Measurements from ENCODE around the gene GPA33. TPM values are rescaled to one million over a fixed set of nuclear protein-coding genes. Genes with fewer than 3 reads are reported as not detected.
"Not testable (repeated sequence)": the region's sequence is repeated elsewhere in the genome, so short reads cannot be mapped to it uniquely, and the experiment has no call there.

GPA33 gene
- polyA plus RNA-seq, 1 of the 3 experiments (the other 2 are of a cell fraction) = not detected

- TF ChIP-seq YY1 (IDR thresholded peaks at IDR 0.05; ENCODE audit: low read depth) = no peak
- TF ChIP-seq TEAD4 (IDR thresholded peaks at IDR 0.05; ENCODE audit: borderline replicate concordance, insufficient read depth) = no peak
Measured at GRCh38 chr1:167043752-167044488, 46.3 kb downstream of the GPA33 start (continued).

- DNase-seq = no peak
- Histone ChIP-seq H3K27ac (ENCODE audit: low read depth in 2 of 2, low read length in 1 of 2) (no peak overlapping the region), H4K20me1 (ENCODE audit: insufficient read depth) (no peaks in the 10 kb centered on the region), H3F3A (replicated peaks; ENCODE audit: insufficient read depth) (no peaks in the 10 kb centered on the region), H3K9ac (no peak overlapping the region), H3K4me2 (no peak overlapping the region), H3K36me3 (replicated peaks in 1 of 2; ENCODE audit: control insufficient read depth in 1 of 2, insufficient read depth in 2 of 2, low read length in 1 of 2) (no peaks in the 10 kb centered on the region), H3K9me3 (no peaks in the 10 kb centered on the region), H3K4me1 (ENCODE audit: control insufficient read depth in 1 of 2, insufficient read depth in 2 of 2, low read depth in 1 of 2, low read length in 1 of 2) (no peaks in the 10 kb centered on the region), H3K79me2 (ENCODE audit: insufficient read depth) (no peaks in the 10 kb centered on the region), H2AFZ (ENCODE audit: low read depth) (no peak overlapping the region), H3K27me3 (ENCODE audit: insufficient read depth) (no peaks in the 10 kb centered on the region), H3K4me3 (ENCODE audit: low read depth in 2 of 2, low read length in 1 of 2) (no peak overlapping the region), H3K9me2 (no peaks in the 10 kb centered on the region)
- no peak for TF ChIP-seq FOXJ3 (CRISPR knock-in tag; IDR thresholded peaks at IDR 0.05)
- no peak for TF ChIP-seq EP300 (IDR thresholded peaks at IDR 0.05; ENCODE audit: borderline replicate concordance in 1 of 2, low read depth in 1 of 2, low read length in 1 of 2)
- no peak for TF ChIP-seq EZH2phosphoT487 (IDR thresholded peaks at IDR 0.05; ENCODE audit: borderline replicate concordance, low read depth)
- TF ChIP-seq REST (IDR thresholded peaks at IDR 0.05; ENCODE audit: low read depth, low read length) = no peak
- TF ChIP-seq YY1 (IDR thresholded peaks at IDR 0.05; ENCODE audit: low read depth) = no peak
- no peak for TF ChIP-seq USF2 (IDR thresholded peaks at IDR 0.05; ENCODE audit: borderline replicate concordance, low read depth, low read length)
- no peak for TF ChIP-seq FOXM1 (IDR thresholded peaks at IDR 0.05; ENCODE audit: low read depth)
- TF ChIP-seq USF1 (IDR thresholded peaks at IDR 0.05; ENCODE audit: borderline replicate concordance, low read depth) = no peak
- TF ChIP-seq RFX5 (IDR thresholded peaks at IDR 0.05; ENCODE audit: low read length) = no peak
- no peak for TF ChIP-seq GATA2 (CRISPR knock-in tag; IDR thresholded peaks at IDR 0.05)
- TF ChIP-seq SIN3A (IDR thresholded peaks at IDR 0.05; ENCODE audit: borderline replicate concordance, low read depth, low read length) = no peak
- TF ChIP-seq MEF2A (IDR thresholded peaks at IDR 0.05; ENCODE audit: borderline replicate concordance, low read depth) = no peak
- TF ChIP-seq POLR2AphosphoS5 (IDR thresholded peaks at IDR 0.05; ENCODE audit: low read depth, low read length) = no peak
- no peak for TF ChIP-seq RAD21 (IDR thresholded peaks at IDR 0.05; ENCODE audit: low read length)
- CTCF ChIA-PET = interaction anchor here (0.8 to 1.1 kb wide), 3 partner anchors 10 to 123 kb away, joined by 3 to 4 read pairs (median 3); no protein-coding TSS in a partner anchor
- POLR2A ChIA-PET = no interaction called here
- WGBS (ENCODE audit: low lambda C conversion rate) = 14% methylated on average over 2 of the region's 2 CpGs
Measured at GRCh38 chr1:167033646-167034045, 56.5 kb downstream of the GPA33 start.

- not testable (repeated sequence) for H3K27ac ChIP-seq (ENCODE audit: low read depth in 2 of 2, low read length in 1 of 2)
- CTCF ChIA-PET = interaction anchor here (1.4 kb wide), 1 partner anchor 14 kb away, joined by 4 read pairs; no protein-coding TSS in a partner anchor
- 49% methylated on average over 14 of the region's 27 CpGs for WGBS (ENCODE audit: low lambda C conversion rate)
Measured at GRCh38 chr1:167029553-167029952, 60.6 kb downstream of the GPA33 start.

More at GRCh38 chr1:167029553-167029952, 60.6 kb downstream of the GPA33 start:
- H3K9me3 ChIP-seq; H3K36me3 ChIP-seq (replicated peaks in 1 of 2; ENCODE audit: control insufficient read depth in 1 of 2, insufficient read depth in 2 of 2, low read length in 1 of 2); H3K9ac ChIP-seq; H3K27me3 ChIP-seq (ENCODE audit: insufficient read depth); H3K9me2 ChIP-seq; H3F3A ChIP-seq (replicated peaks; ENCODE audit: insufficient read depth); H3K4me2 ChIP-seq; H3K4me1 ChIP-seq (ENCODE audit: control insufficient read depth in 1 of 2, insufficient read depth in 2 of 2, low read depth in 1 of 2, low read length in 1 of 2); H3K79me2 ChIP-seq (ENCODE audit: insufficient read depth); H4K20me1 ChIP-seq (ENCODE audit: insufficient read depth); POLR2A ChIA-PET; H3K4me3 ChIP-seq (ENCODE audit: low read depth in 2 of 2, low read length in 1 of 2); H2AFZ ChIP-seq (ENCODE audit: low read depth); DNase-seq: not testable (repeated sequence)

Measured in SK-N-SH (cell line).